Embryonic facial prominence (tissue), 1 donor: ENCODE measurements around the gene ATG2B.

Experiments used
- DNase-seq: peaks from one replicate; pipeline ENCODE4 v3.0.0-alpha.2; 2016; ENCODE audit errors: extremely low spot score

Gene ATG2B

DNA sequence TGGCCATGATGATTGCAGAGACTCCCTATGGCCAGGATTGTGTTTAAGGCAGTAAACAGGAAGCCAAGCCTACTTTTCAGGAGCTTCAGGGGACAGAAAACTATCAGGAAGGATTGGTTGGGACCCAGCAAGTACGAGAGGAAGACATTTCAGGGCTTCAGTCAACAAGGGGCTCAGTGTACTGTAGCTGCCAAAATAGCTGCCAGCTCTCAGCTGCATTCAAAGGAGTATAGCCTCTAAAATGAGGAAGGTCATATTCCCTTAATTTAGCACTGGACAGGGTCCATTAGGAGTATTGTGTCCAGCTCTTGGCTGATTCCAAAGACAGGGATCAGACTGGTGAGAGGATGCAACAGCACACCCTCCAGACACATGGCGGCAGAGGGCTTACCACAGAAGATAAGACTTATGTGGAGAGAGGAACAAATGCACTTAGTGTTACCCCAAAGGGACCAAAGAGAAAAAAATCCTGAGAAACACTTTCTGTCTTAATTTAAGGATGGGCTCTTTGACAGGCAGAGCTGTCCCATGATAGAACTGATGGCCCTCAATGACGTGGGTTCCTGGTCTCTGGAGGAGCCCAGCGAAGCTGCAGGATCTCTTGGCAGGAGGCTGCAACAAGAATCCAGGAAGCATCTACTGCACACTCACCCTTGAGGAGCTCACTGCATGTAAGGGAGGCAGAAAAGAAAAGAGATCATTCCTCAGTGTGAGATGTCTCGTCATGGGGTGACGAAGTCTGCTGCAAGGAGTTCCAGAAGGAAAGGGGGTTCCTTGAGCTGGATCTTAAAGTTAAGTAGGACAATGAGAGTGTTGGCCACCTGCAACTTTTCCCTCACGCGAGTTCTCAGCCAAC, 92.3 kb downstream of the ATG2B start:
- DNase-seq, result no peak

DNA sequence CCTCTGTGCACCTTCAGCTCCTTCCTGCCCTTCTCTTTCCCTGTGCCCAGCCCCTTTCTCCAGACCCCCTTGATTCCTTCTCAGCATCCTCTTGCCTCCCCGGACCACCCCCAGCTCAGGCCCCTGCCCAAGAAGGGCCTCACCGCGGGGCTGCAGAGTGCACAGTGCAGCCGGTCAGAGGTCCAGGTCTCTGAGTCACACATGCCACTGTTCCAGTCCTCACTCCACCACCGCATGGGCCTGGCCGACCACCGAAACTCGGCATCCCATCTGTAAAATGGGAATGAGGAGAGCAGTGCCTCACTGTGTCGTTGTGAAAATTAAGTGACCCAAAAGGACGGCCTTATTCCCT, 93.8 kb downstream of the ATG2B start:
- DNase-seq, result no peak

DNA sequence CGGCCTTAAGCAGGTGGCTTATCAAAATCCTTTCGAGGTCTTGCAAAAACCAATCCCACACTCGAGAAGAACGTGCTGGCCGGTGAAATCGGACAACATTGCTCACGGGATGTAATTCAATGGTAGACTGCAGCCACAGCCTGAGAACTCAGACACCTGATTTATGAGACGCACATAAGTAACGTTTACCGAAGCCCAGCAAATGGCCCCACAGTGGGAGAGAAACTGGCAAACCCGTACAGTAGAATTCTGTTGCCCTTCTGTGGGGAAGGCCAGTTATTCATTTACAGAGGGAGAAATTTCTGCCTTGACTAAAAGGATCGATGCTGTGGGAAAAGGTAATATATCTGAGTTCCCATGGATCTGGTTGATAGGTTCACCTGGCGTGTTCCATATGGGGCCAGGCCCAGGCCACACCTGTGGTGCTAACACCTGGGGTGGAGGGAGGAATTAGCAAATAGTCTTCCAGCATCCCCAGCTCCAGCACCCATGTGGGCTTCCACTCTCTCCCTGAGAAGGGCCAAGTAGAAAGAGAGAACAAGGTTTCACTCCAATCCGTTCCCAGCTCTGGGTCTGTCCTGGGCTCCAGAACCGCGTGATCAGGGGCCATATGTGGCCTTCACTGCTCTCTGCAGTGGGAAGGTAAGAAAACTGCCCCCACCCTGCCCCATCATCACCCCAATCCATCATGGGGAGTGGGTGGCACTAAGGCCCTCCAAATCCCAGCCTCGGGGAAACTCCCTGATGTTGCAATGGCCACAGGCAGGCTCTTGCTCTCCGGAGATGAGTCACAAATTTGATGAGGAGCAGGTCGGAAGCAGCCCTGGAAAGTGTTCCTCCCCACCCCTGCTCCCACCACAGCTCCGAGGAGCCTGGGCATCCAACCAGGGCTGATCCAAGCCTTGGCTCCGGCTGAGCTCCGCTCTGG, 94.4 kb downstream of the ATG2B start:
- DNase-seq, result no peak

DNA sequence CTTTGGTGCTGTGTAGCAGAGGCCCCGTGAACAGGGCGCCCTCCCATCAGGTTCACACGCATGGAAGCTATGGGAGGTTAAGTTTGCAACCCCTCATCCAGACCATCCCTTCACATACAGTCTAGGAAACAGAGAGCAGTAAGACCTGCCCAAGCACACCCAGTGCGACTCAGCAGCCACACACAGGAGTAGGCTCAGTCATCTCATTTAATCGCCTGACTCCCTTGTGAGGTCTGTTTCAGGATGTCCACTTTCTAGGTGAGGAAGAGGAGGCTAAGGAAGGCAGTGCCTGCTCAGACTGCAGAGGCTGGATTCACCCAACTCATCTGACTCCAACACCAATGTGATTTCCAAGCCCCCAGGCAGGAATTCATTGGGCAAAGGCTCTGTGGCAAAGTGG, 95.2 kb downstream of the ATG2B start:
- DNase-seq, result no peak

DNA sequence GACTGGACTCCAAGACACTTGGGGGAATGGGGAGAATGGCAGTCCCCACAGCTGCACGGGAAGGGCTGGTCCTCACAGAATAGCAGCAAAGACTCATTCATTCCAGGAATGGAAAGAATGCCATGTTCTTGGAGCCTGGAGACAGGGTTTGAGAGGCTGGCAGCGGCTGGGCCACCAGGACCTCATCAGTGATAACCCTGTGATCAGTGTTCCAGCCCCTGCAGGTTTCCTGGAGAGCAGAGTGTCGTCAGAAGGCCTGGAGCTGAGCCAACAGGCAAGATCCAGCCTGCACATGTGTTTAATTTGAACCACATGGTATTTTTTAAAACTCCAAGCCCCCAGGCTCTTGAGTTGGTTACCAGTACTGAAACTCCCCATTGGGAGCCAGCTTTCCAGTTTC, 95.8 kb downstream of the ATG2B start:
- peak; percentile 72 for DNase-seq

DNA sequence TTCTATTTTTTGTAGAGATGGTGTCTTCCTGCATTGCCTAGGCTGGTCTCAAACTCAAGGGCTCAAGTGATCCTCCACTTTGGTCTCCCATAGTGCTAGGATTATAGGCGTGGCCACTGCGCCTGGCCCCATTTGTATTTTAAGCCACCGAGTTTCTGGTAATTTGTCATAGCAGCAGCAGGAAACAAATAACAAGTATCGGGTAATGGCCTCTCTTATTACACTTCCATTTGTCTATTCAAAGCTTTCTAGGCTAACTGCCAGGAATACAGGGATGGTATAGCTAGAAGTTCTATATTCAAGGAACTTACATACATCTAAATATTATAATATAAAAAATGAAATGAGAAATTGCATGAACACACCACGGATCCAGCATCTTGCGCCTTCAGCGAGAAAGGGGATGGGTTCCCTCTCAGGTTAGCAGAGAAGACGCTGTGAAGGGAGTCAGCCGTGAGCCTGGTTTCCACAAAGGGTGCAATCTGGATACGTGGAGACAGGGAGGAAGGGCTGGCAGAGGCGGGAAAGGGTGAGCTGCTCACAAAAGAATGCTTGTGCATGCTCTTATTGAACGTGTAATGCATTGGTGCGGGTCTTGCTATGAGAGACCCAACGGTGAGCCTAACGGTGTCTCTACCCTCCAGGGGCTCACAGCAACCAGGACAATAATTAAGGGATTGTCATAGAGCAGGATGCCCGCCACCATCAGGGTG, 97.6 kb downstream of the ATG2B start:
- peak; percentile 63 for DNase-seq

DNA sequence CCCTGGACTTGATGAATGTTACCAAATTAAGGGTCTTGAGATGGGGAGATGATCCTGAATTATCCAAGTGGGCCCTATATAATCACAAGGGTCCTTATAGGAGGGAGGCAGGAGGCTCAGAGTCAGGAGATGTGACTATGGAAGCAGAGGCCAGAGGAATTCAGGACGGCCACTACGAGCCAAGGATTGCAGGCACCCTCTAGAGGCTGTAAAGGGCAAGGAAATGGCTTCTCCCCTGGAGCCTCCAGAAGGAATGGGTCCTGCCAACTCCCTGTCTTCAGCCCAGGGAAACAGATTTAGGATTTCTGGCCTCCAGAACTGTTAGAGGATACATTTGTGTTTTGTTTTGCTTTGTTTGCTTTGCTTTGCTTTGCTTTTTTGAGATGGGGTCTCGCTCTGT, 98.3 kb downstream of the ATG2B start:
- DNase-seq, result no peak

DNA sequence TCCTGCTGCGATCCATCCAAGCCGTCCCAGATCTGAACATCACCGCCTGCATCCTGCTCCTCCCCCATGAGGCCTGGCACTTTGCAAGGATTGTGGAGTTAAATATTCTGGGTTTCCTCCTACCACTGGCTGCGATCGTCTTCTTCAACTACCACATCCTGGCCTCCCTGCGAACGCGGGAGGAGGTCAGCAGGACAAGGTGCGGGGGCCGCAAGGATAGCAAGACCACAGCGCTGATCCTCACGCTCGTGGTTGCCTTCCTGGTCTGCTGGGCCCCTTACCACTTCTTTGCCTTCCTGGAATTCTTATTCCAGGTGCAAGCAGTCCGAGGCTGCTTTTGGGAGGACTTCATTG, 99.0 kb downstream of the ATG2B start:
- no peak for DNase-seq

DNA sequence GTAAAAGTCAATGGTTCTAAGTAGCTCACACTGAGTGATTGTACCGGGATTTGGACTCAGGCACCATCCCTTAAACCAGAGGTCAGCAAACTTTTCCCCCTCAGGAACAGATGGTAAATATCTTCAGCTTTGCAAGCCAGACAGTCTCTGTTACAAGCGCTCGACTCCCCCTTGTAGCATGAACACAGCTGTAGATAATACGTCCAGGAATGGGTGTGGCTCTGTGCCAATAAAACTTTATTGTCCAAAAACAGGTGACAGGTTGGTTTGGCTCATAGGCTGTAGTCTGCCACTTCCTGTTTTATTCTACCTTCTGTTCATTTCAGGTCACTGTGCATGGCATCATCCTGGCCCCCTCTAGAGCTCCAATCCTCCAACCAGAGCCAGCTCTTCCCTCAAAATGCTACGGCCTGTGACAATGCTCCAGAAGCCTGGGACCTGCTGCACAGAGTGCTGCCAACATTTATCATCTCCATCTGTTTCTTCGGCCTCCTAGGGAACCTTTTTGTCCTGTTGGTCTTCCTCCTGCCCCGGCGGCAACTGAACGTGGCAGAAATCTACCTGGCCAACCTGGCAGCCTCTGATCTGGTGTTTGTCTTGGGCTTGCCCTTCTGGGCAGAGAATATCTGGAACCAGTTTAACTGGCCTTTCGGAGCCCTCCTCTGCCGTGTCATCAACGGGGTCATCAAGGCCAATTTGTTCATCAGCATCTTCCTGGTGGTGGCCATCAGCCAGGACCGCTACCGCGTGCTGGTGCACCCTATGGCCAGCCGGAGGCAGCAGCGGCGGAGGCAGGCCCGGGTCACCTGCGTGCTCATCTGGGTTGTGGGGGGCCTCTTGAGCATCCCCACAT, 99.6 kb downstream of the ATG2B start:
- DNase-seq, result no peak

DNA sequence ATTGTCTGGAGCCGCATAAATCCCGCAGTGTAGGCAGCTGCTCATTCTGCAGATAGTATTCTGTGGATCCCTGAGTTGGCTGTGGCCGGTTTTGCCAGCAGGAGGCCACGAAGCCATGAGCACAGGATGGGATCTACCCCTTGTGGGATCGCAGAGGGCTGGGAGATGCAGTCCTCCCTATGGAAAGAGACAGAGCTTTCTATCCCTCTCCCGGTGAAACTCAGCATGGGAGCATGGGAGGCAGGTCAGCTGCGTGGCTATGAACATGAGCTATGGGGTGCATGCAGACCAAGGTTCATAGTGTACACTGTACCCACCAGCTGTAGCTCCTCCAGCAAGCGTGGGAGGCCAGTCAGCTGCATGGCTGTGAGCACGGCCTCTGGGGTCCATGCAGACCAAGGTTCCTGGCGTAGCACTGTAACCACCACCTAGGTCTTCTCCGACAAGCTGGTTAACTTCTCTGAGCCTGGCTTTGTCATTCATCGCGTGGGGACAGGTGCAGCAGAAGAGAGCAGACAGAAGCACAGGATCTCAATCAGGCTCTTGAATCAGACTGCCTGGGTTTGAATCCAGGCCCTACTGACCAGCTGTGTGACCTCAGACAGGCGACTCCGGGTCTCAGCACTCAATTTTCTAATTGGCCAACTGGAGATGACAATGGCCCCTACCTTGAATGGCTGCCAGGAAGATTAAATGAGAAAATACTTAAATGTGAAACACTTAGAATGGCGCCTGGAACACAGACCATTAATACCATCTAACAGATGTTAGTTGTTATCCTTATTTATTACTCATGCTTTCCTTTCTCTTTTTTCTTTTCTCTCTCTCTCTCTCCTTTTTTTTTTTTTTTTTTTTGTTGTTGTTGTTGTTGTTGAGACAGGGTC, 101.1 kb downstream of the ATG2B start:
- no peak for DNase-seq

DNA sequence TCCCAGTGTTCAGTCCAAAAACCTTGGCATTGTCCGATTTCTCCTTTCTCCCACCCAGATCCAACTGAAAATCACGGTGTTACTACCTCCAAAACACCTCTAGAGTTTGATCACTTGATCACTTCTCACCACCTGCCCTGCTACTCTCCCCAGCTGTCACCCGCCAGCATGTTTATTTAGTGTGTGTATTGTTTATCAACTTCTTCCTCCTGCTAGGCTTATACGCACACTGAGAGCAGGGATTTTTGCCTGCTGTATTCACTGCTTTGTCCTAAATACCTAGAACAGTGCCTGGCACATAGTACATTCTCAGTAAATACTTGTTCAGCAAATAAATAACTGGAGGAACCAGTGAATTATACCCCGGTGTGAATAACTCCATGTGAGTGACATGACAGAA, 102.1 kb downstream of the ATG2B start:
- DNase-seq, result no peak

DNA sequence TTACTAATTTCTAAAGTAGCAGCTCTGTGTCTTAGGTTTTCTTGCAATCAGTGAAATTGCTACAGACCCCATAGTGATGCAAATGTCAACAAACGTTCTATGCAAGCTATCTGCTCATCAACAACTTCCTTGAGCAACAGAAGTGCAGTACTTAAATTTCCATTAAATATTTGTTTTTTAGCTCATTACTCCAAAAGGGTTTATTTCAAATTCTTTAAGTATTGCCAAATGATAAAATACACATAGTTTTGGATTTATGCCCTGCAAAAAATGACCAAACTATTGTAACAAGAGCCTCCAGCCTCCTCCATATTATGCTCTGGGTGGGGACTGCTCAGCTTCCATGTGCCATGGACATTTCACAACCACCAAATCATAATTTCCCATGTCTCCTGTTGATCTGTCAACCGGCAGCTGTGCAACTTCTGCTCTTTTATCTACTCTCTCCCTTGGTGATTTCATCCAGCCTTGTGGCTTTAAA, 102.8 kb downstream of the ATG2B start:
- DNase-seq, result no peak

DNA sequence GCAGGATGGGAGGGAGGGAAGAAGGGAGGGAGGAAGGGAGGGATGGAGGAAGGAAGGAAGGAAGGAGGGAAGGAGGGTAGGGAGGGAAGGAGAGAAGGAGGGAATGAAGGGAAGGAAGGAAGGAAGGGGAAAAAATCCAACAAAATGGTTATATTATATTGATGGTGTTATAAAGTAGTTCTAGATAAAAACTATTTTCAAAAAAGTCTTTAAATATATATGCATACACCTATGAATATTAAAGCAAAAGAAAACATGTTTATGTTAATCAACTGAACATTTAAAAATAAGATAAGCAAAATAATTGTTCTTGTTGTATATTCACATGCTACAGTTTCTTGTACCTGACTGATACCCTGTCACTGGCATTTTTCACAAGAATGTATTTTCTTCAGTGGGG, 105.2 kb downstream of the ATG2B start:
- no peak for DNase-seq

DNA sequence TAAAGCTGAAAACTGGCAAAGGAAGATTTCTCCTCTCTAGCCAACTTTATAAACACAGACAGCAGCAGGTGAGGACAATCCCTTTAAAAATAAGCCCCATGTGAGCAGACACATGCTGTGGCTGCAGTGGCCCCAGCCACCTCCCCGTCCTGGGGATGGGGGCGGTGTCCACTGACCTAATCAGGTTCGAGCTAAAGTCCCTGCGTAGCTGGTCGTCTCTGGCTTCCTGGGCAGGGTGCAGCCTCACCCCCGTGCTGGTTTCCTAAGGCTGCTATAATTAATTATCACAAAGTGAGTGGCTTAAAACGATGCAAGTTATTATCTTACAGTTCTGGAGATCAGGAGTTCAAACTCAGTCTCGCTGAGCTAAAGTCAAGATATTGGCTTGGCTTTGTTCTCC, 106.1 kb downstream of the ATG2B start:
- DNase-seq, result no peak

DNA sequence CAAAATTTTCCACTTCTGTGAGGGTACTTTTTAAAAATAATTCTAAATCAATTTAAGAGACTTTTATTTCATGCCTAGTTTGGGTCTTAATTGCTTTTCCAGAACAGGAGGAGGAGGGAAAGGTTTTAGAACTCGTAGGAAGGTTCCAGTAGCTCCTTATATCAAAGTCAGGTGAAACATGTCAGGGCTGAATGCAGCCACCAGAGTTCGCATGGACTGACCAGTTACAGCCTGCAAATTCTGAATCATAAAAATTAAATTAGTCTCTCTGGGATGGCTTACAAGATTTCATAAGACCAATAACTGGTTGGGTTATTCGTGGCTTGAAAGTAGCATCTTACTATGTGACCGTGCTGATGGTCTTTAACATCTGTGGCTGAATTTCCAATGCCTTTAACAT, 106.7 kb downstream of the ATG2B start:
- no peak for DNase-seq

DNA sequence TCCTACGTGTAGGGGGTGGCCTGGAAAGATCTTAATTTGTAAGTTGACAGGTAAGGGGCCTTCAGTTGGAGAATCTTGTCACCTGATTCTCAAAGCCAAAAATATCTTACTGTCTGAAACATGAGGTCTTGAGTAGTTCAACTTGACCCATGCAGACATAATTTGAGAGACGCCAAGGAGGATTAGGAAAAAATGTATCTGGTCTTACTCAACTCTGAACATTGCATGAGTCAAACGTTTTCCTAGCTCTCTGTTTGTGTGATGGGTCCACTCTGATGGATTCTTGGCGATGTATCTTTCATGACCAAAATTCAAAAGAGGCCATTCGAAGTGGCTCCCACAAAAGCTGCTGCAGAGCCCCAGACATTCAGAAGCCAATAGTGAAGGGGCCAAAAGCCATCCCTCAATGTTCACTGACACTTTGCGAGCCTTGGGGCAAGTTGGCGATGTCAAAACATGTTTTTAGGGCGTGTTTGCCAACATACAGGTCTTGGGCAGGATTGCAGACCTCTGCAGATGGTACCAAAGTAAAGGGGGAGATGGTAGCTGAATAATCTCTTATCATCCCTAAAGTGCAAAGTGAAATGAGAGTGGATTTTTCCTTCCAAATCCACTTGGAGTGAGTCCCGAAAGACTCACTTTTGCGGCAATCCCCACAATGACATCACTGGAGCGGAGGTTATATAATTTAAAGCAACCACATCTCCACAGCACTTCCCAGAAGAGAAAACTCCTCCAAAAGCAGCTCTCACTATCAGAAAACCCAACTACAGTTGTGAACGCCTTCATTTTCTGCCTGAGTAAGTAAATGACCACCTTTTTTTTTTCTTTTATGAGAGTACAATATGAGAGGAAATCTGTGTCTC, 107.4 kb downstream of the ATG2B start, which contains the start of gene BDKRB1:
Gene BDKRB1, plus strand, starts transcription at position 710 of the 866 bp plus-strand sequence. CDS start 7,473 bp downstream, outside the sequence.
- no peak for DNase-seq

DNA sequence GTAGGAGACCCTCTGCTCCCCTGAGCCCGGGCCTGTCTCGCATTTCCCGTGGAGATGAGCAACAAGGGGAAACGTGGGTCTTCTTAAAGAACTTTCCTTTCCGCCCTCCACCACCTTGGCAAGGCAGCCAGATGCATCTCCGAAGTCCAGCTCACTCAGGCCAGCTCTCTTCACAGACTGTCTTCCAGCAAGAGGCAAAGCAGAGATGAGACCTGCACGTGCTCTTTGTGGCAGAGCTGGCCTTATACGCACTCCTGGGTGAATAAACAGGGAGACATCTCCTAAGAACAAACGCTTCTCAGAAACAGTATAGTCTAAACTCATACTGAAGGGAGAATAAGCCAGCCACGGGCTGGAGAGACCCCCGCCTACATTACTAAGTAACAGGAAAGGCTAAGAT, 108.5 kb downstream of the ATG2B start:
- DNase-seq, result no peak

DNA sequence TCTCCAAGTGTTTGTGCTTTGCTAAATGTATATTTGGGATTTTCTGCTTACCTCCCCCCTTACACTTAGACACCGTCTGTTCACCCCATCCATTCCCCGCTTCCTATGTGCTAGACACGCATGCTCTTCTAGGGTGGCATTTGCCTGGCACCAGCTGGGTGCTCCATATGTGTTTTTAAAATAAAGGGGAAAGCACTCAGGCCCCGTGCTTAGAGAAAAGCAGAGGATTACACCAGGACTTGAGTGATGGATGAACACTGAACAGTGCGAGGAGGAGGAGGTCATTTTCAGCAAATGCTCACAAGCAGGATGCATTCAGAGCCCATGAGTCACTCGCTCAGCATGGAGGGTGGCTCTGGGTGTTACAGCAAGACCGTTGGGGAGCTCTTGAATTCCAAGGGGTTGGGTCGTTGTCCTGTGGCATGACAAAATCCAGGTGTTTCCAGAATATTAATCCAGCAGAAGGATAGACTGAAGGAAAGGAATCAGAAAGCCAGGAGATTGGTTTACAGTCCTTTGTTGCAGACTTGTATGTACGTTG, 110.1 kb downstream of the ATG2B start:
- no peak for DNase-seq
